HG03108 (cell line): ENCODE results near the gene ANKRD44.
"Not testable (repeated sequence)": the region's sequence is repeated elsewhere in the genome, so short reads cannot be mapped to it uniquely, and the experiment has no call there.

ENCODE experiments used
- ATAC-seq: cut with Tn5 transposase; IDR thresholded peaks from one replicate; pipeline ENCODE4 v1.9.1; 2021; ENCODE audit warnings: moderate library complexity; ENCODE audit not compliant: unreplicated experiment

The ANKRD44 gene

DNA sequence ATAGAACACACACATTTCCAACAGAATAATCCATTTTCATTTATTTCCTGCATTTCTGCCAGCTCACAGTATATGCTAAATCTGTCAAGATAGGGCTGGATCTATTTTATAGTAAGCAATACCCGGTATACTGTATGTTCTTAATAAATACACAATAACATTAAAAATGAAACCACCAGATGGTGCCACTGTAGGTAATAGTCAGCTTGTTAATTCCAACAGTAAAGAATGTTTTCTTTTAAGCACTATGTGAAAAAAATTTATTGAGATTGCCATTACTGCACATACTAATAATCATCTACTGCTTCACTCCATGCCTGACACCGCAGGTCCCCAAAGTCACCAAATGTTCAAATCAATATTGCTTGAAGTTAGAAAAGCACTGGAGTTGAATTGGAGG lies 252.6 kb downstream of the ANKRD44 start:
- ATAC-seq, result no peak

DNA sequence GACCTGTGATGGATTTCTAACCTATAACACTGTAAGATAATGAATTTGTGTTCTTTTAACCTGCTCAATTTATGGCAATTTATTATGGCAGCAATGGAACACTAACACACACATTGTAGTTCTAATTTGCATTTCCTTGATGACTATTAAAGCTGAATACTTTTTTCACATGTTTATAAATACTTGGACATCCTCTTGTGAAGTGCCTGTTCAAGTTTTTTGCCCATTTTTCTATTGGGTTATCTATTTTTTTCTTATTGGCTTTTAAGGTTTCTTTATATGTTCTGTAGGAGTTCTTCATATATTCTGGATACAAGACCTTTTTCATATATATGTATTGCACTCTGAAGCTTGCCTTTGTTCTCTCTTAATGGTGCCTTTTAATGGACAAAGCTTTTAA lies 255.5 kb downstream of the ANKRD44 start:
- ATAC-seq, result no peak

DNA sequence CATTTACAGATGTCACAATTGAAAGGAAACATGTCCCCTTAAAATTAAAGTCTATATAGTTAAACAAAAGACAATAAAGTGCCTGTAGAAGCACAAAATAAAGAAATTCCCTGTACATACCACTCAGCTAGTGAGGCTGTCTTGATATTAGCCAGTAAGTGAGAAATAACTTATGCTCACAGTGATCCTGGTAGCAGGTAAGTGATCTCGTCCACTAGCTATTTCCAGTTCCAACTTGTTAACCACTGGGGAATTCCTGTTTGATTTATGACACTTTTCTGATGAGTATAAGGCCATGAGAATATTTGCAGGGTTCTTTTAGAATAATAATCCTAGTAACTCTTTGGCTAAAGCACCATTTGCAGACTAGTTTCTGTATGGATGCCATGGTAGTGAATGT lies 256.1 kb downstream of the ANKRD44 start:
- ATAC-seq, result no peak

DNA sequence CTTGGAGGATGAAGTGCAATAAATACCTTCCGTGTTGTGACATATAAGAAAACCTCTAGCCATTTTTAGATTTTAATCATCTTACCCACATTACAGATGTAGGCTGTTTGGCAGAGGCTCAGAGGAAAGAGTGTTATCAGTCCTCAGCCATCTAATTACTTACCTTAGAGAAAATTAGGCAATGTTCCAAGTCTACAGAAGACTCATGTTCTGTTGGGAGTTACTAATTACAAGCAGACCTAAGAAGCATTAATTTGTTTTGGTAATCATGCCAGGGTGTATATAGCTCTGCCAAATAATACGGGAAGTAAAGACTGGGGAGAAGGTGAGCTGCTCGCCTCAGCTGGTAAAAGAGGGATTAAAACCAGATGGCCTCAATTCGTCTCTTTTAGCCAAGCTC lies 258.2 kb downstream of the ANKRD44 start:
- ATAC-seq, result no peak

DNA sequence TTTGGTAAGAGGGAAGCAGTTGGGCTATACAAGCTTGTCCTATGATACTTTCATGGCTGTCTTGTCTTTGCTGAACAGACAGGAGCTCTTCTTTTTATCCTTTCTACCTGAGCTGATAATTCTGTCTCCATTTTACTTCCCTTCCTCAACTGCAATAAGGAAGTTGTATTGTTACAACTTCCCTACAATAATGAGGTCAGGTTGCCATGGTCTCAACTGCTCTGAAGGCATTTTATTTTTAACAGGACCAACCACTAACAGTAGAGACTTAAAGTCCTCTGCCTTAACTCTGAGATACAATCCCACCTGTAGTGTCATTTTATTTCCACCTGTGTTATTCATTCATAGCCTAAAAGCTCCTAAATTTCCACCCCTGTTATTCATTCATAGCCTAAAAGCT lies 265.5 kb downstream of the ANKRD44 start:
- no peak for ATAC-seq

DNA sequence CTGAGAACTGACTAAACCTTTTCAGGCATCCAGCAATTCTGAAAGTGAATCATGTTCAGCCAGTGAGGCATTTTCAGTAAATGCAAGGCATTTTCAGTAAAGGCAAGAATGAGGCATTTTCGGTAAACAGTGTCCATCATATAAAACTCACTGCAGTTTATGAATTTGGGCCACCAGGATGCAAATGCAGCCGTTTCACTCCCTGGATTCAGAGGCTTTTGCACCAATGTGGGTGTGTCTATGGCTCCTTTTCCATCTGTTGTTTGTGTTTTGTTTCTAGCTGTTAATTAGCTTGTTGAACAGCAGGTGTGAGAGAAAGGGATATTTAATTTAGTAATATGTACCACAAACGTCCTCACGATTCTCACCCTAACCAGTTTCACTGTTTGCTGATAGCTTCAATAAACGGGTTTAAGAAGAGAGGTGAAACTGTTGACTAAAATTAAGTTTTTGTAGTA lies 267.8 kb downstream of the ANKRD44 start:
- ATAC-seq, result no peak

DNA sequence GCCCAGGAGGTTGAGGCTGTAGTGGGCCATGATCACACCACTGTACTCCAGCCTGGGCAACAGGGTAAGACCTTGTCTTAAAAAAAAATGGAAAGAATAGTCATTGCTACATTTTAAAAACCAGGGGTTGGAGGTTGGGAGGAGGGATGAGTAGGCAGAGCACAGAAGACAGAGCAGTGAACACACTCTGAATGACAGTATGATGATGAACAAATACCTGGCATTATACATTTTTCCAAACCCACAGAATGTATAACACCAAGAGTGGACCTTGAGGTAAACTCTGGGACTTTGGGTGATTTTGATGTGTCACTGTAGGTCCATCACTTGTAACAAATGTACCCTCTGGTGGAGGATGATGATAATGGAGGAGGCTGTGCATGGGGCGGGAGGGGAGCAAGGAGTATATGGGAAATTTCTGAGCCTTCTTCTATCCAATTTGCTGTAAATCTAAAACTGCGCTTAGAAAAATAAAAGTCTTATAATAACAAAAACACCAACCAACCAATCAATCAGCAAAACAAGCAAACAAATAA lies 272.6 kb downstream of the ANKRD44 start:
- no peak for ATAC-seq

DNA sequence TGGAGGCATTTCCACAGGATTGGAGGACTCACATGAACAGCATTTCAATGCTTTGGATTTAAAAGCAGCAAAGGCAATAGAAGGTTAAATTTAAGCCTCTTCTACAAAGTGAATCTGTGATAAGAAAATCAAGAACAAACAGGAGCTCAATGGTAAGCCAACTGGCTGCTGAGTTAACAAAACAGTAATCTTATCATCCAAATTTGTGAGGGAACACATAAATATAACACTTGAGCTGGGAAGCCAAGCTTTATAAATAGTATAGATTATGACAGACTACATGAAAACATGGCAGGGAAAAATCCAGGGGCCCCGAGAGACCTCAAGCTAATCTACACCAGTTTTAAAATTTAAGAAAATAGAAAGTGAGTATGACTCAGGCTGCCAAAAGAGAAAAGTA lies 275.6 kb downstream of the ANKRD44 start:
- no peak for ATAC-seq

DNA sequence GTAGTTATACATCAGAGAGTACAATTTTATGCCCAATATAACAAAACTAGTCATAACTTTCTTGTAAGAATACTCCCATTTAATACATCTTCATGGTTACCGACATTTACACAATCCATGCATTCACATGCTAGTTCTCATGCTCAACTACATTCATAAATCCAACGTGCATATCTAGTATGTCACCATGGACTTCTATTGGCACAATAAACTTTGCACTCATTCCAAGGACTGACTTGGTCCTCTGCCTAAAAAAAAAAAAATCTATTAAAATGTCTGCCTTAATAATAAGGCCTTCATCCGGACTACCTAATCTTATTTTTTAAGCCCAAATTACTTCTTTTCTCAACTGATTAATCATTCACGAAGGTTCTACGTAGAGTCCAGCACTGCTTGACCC lies 276.3 kb downstream of the ANKRD44 start:
- ATAC-seq, result no peak

DNA sequence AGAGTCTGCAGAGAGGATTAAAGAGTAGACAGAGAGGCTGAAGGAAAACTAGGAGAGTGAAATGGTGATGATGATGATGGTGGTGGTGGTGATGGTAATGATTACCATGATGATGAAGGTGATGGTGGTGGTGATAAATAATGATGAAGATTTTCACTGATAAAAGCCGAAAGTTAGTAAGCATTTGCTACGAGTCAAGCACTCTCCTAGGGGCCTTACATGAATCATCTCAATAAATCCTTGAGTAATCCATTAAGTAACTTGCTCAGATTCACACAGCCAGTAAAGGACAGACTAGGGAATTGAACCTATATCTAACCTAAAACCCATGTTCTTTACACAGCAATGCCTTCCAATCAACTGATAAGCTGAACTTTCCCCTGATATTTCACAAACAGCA lies 277.4 kb downstream of the ANKRD44 start:
- ATAC-seq, result no peak

DNA sequence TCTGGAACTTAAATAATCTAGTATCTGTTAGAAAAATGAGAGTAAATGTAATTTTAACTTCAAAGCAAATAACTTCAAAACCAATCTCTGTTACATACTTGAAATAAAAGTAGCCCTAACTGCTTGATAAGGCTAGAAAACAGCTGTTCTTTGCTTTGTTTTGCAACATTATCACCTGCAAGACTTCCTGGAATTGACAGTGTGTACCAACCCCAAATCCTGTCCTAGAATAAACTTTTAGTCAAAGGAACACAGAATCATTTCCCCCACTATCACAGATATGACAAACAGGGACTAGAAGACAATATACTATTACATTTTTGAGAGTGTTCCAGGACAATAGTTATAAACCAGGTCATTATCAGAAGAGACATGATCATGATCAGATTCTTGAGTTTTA lies 278.8 kb downstream of the ANKRD44 start:
- ATAC-seq, result no peak

DNA sequence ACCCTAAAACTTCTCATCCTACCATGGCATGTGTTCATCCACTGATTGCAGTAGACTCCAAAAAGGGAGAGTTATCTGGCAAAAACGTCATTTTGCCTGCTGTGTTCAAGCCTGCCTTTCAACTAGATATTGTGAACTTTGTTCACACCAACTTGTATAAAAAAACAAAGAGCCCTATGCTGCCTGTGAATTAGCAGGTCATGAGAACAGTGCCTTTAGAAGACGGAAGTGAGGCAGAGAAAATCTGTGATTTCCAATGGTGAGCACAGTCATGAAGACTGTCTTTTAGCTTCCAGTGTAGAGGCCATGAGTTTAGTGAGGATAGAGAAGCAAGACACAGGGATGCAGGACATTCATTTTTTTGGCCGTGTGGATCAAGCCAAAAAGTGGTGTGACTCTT lies 280.5 kb downstream of the ANKRD44 start:
- ATAC-seq, result no peak

DNA sequence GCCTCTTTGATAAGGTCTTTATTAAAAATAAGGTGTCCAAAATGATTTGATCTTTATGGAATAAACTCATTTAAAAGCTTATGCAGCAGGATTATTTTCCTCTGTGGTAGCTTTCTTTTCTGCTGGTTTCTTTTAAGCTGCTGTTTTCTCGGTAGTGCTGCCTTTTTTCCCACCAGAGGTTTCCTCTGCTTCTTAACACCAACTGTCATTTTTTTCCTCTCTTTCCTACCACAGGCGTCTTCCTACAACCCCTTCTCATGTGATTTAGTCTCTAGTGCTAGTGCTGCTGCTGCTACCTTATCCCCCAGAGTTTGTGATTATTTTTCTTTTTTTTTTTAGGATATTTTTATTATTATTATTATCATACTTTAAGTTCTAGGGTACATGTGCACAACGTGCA lies 281.9 kb downstream of the ANKRD44 start:
- ATAC-seq, result no peak

DNA sequence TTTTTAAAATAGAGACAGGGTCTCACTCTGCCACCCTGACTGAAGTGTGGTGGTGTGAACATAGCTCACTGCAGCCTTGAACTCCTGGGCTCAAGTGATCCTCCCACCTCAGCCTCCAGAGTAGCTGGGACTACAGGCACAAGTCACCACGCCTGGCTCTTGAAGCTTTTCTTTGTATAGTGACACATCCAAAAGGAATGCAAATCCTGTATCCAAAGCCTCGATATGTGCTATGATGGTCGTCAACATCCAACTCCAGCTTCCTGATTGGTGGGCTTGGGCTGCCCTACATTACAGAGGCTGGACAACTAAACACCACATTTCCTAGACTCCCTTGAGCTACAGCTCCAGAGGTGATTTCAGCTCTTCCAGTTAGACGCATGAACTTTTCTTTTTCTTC lies 282.4 kb downstream of the ANKRD44 start:
- ATAC-seq, result no peak

DNA sequence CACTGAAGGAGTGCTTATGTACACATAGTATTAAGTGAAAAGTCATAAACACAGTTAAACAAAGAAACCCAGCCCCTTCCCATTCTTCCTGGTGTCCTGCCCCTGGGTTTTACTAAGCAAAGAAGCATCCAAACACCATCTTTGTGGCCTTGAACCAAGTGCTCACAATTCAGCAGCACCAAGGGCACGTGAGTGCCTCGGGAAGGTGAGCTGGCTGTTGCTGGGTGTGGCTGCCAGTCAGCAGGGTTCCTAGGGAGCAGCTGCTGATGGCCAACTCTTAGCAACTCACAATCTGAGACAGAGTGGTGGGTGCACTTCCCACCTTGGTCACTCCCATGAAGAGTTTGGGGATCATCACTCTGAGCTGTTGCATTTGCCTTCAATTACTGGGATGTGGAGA lies 286.4 kb downstream of the ANKRD44 start:
- no peak for ATAC-seq

DNA sequence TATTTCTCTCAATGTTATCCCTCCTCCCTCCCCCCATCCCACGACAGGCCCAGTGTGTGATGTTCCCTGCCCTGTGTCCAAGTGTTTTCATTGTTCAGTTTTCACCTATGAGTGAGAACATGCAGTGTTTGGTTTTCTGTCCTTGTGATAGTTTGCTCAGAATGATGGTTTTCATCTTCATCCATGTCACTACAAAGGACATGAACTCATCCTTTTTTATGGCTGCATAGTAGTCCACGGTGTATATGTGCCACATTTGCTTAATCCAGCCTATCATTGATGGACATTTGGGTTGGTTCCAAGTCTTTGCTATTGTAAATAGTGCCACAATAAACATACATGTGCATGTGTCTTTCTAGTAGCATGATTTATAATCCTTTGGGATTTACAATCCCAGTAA lies 289.7 kb downstream of the ANKRD44 start:
- ATAC-seq, result not testable (repeated sequence)

DNA sequence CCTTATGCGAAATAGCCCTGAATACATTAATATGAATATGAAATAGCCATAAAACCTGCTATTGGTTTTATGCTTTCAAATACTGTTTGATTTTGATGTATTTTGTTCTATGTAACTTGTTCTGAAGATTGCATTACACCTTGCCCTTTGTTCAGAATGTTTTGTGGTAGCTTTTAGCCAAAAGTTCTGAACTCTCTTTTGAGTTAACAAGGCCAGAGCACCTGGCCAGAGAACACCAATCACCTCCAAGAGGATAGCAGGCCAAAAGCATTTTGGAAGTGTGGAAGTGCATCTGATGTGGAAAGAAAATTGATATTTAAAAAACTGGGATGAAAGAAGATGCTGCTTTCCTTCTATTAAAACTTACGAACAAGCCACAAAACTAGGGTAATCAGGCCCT lies 297.5 kb downstream of the ANKRD44 start:
- ATAC-seq, result no peak

DNA sequence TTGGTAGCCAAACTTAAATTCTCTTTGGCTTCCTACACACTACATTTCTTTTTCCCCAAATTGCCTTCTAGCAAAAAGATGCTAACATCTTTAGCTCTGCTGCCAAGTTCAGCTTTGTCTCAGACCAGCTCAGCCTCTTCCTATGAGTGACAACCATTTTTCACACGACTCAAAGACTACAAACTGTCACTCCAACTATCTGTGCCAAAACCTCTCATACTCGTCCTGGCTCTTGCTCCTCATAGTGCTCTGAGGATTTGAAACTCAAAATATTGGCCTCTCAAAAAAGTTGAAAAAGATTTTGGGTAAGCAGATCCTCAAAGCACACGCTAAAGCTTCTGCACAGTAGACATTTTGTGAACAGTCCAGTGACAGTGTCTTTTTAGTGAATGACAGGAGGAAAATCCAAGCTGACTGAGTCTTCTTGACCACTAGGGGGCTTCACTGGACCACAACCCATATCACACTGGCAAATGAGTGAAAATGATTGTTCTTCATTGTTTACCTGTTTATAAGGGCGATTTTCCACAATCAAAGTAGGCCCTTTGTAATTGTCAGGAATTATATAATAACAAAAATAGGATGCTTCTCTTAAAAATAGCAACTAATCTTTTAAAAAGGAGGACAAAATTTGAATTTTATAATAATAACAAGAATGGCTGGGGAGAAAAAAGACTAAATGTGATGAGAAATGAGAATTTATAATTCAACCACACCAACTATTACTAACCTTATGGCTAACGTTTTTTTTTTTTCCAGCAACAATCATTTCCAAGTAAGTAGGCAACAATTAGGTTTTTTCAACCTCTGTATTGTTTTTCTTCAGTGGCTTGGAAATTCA lies 298.6 kb downstream of the ANKRD44 start:
- ATAC-seq, result no peak

DNA sequence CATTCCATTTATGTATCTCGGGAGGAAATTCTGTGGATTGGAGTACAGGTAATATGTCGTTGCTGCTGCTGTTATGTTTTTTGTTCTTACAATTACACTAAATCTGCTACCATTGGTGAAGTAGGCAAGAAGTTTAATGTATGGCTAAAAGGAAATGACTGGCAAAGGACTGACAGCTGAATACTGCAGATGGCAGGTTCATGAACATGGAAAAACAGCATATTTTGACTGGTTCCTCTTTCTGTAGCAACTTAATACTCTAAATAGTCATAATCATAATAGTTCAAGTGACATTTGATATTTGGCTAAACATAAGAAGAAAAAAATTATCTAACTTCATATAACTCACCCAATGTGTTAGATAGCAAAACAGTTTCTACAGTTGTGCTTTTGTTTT lies 299.6 kb downstream of the ANKRD44 start:
- ATAC-seq, result no peak

DNA sequence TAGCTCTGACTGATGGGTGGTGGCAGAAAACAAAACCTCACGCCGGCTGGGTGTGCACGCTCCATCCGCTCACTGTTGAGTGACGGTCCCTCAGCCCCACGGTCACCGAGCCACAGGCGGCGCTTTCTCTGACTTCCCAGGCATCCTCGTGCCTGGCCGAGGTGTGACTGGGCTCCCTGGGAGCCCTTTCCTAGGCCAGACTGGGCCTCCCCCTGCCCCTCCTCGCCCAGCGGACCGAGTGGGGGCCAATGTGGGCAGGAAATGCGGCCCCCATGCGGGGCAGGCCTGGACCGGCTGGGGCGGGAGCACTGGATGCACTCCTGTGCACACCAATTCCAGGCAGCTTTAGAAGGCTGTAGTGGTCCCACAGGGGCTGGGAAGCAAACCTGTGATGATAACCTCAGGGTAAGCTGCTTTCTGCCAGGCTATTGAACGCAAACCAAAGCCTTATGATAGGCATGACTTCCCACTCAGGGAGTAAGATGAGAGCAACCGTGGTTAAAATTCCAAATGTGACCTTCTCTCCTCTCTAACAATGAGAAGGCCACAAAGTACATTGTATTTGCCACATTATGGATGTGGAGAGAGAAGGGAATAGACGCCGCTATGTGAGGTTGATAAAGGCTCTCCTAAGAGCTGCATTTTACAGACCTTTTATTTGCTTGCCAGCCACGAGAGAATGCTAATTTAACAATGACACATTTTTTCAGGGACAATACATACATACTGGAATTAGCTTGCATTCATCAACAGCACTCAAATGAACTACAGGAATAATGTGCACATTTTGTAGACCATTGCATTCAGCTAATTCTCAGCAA lies 300.2 kb downstream of the ANKRD44 start:
- no peak for ATAC-seq

DNA sequence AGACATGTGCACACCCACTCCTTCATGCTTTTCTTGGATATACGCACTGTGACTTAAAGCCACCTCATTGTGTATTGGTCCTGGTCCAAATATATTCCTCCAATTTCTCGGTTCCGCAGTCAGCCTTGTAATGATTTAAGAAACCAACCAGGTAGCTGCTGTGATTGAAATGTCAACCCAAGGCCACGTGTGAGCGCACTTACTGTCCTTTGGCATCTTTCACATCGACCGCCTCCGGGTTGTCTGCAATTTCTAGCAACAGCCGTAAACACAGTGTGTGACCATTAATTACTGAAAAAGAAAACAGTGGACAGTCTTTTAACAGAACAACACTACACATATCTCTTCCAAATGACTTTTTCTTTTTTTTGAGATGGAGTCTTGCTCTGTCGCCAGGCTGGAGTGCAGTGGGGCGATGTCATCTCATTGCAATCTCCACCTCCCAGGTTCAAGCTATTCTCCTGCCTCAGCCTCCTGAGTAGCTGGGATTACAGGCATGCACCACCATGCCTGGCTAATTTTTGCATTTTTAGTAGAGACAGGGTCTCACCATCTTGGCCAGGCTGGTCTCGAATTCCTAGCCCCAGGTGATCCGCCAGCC lies 301.7 kb downstream of the ANKRD44 start:
- ATAC-seq, result not testable (repeated sequence)
